ENCODE results near the gene HRAS. TPM values are rescaled to one million over a fixed set of nuclear protein-coding genes. Genes with fewer than 3 reads are reported as not detected.

The HRAS gene
- total RNA-seq, 1 donor from 2014 or later, result 53.5 TPM

DNA sequence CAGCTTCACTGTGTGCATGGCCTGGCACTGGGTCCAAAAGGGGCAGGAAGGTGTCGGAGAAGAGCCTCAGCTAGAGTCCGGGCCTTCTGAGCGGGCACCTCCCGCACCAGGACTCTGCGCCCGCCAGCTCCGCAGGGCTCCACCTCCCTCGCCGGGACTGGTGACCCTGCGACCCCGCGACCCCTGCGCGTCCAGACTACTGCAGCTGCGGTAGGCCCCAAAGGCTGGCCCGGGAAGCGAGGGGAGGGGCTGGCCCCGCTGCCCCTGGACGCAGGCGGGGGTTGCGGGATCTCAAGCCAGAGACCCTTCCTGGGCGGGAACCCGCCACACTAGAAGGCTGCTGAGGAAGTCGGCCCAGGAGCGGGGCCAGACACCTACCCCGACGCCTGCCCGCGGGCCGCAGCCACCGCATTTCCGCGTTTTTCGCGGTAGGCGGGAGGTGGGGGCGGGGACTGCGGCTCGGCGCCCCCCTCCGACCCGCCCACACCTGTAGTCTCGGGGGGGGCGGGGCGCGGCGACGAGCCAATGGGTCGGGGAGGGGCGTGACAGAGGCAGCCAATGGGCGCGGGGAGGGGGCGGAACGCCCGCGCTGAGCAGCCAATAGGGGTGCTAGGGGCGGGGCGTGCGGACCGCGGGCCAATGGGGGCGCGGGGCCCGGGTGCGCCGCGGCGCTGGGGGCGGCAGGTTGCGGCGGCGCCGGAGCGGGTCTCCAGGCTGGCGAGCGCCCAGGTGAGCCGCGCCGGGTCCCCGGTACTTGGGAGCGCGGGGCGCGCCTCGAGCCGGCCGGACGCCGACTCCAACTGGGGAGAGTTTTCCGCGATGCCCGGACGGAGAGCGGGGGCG lies 25.1 kb upstream of the HRAS start, which contains the start of the genes LMNTD2 and RASSF7:
TSS of gene LMNTD2 (minus strand) at position 434 of the 843 bp plus-strand sequence. CDS start at position 412, 22 bp downstream.
TSS of gene RASSF7 (plus strand) at position 666 of the 843 bp plus-strand sequence. CDS start 799 bp downstream, outside the sequence.
- peak within 1 kb of the TSS; percentile 47 for H3K27ac ChIP-seq
- TF ChIP-seq POLR2A (IDR thresholded peaks at IDR 0.05), result no peak
- TF ChIP-seq POLR2AphosphoS5 (IDR thresholded peaks at IDR 0.05; ENCODE audit: insufficient read depth in 1 of 2, low read depth in 1 of 2), result peak in 1 of 2 donors; percentile 70
- intact Hi-C loops (cut with DNase I), result no loop called here
- H3K4me1 ChIP-seq, result peaks cover 25% of the 10 kb centered on the region
- no peaks in the 10 kb centered on the region for H3K36me3 ChIP-seq
- H3K9me3 ChIP-seq, result no peaks in the 10 kb centered on the region
- H3K4me3 ChIP-seq, result peak within 1 kb of the TSS; percentile 61 to 90
- peaks cover under 1% of the 10 kb centered on the region for H3K27me3 ChIP-seq
- DNase-seq (ENCODE audit: extremely low spot score in 2 of 2), result no peak

DNA sequence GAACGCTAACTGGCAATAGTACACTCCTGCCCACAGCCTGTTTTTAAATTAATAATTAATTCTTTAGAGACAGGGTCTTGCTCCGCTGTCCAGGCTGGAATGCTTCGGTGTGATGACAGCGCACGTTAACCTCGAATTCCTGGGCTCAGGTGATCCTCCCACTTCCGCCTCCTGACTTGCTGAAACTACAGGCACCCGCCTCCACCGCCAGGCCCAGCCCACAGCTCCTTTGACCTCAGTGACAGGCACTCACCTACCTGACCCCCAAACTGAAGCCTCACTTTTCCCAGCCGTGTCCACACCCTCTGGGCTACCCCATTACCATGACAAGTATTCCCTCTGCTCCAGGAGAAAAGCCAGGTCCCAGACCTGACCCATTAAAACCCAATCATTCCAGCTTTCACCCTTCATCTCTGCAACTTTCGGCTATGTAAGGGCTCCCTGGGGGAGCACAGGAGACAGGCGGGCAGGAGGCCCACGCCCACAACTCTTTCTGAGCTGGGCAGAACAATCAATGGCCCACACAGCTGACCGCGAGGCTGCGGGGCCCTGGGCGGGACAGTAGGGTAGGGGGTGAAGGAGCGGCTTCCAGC lies 24.4 kb upstream of the HRAS start:
- no peak for DNase-seq (ENCODE audit: extremely low spot score in 2 of 2)
- no peaks in the 10 kb centered on the region for H3K36me3 ChIP-seq
- intact Hi-C loops (cut with DNase I), result loop anchor here (10.0 kb wide), 1 partner anchor 165 kb away; no protein-coding TSS in a partner anchor
- H3K27me3 ChIP-seq, result peaks cover 6% of the 10 kb centered on the region
- peak overlapping the region; percentile 61 to 90 for H3K4me3 ChIP-seq
- peak overlapping the region; percentile 47 for H3K27ac ChIP-seq
- TF ChIP-seq CTCF (IDR thresholded peaks at IDR 0.05) (no peak), POLR2AphosphoS5 (IDR thresholded peaks at IDR 0.05; ENCODE audit: insufficient read depth in 1 of 2, low read depth in 1 of 2) (no peak), POLR2A (IDR thresholded peaks at IDR 0.05) (no peak)
- peaks cover 31% of the 10 kb centered on the region for H3K4me1 ChIP-seq
- no peaks in the 10 kb centered on the region for H3K9me3 ChIP-seq

GRCh38 chr11:559020-559620 lies 23.7 kb upstream of the HRAS start:
- H3K4me1 ChIP-seq, result peaks cover 38% of the 10 kb centered on the region
- H3K27me3 ChIP-seq, result peaks cover 12% of the 10 kb centered on the region
- no peak for DNase-seq (ENCODE audit: extremely low spot score in 2 of 2)
- H3K9me3 ChIP-seq, result no peaks in the 10 kb centered on the region
- TF ChIP-seq POLR2AphosphoS5 (IDR thresholded peaks at IDR 0.05; ENCODE audit: insufficient read depth in 1 of 2, low read depth in 1 of 2) (no peak), POLR2A (IDR thresholded peaks at IDR 0.05) (no peak), CTCF (IDR thresholded peaks at IDR 0.05) (no peak)
- no peak overlapping the region for H3K4me3 ChIP-seq
- intact Hi-C loops (cut with DNase I), result loop anchor here (10.0 kb wide), 1 partner anchor 166 kb away; no protein-coding TSS in a partner anchor
- H3K36me3 ChIP-seq, result no peaks in the 10 kb centered on the region
- no peak overlapping the region for H3K27ac ChIP-seq

GRCh38 chr11:558503-558902 lies 23.1 kb upstream of the HRAS start:
- intact Hi-C loops (cut with DNase I), result loop anchor here (10.0 kb wide), 1 partner anchor 166 kb away; no protein-coding TSS in a partner anchor
- Histone ChIP-seq H3K27ac (no peak overlapping the region), H3K27me3 (peaks cover 14% of the 10 kb centered on the region), H3K36me3 (no peaks in the 10 kb centered on the region), H3K4me3 (no peak overlapping the region), H3K9me3 (no peaks in the 10 kb centered on the region), H3K4me1 (peaks cover 40% of the 10 kb centered on the region)
- no peak for DNase-seq (ENCODE audit: extremely low spot score in 2 of 2)
- TF ChIP-seq POLR2A (IDR thresholded peaks at IDR 0.05), result no peak
- TF ChIP-seq CTCF (IDR thresholded peaks at IDR 0.05), result no peak
- no peak for TF ChIP-seq POLR2AphosphoS5 (IDR thresholded peaks at IDR 0.05; ENCODE audit: insufficient read depth in 1 of 2, low read depth in 1 of 2)
